ENCODE results near the gene PNPLA2.

- TF ChIP-seq CTCF (IDR thresholded peaks at IDR 0.05) (no peak), POLR2A (IDR thresholded peaks at IDR 0.05) (no peak)
These were observed 43.7 kb upstream of the PNPLA2 start for GRCh38 chr11:774873-775592.
